Esophagus squamous epithelium (tissue), 5 donors: Measurements from ENCODE around the gene RARRES1. TPM values are rescaled to one million over a fixed set of nuclear protein-coding genes. Genes with fewer than 3 reads are reported as not detected.

ENCODE experiments used
- DNase-seq: peaks from one replicate; lab custom pipeline; 2025; lab: John Stamatoyannopoulos, UW
- H3K27ac ChIP-seq, 4 donors: fragments of 200-600 bp; sonication (generic); one replicate each; pipeline ENCODE4 v1.5.1; 2016 to 2019; ENCODE audit warnings: mild to moderate bottlenecking in 1 of 4
- H3K27me3 ChIP-seq, 4 donors: fragments of 200-600 bp; sonication (generic); 1 replicate in 3 of 4; 2 replicates in 1 of 4; pipeline versions ENCODE4 v1.5.1 to v1.6.0; 2017 to 2021; ENCODE audit warnings: antibody characterized with exemption in 1 of 4
- H3K36me3 ChIP-seq, 3 donors: fragments of 200-600 bp; sonication (generic); one replicate each; pipeline ENCODE4 v1.5.1; 2016 to 2019
- H3K4me1 ChIP-seq, 3 donors: fragments of 200-600 bp; sonication (generic); one replicate each; pipeline ENCODE4 v1.5.1; 2017 to 2019
- H3K4me3 ChIP-seq, 4 donors: fragments of 200-600 bp; sonication (generic); 1 replicate in 3 of 4; 2 replicates in 1 of 4; pipeline ENCODE4 v1.5.1; 2016 to 2019; ENCODE audit warnings: mild to moderate bottlenecking in 2 of 4, moderate library complexity in 1 of 4
- H3K9me3 ChIP-seq, 3 donors: fragments of 200-600 bp; sonication (generic); one replicate each; pipeline ENCODE4 v1.5.1; 2016 to 2019
- CTCF ChIP-seq, 6 experiments: fragments of 450-650 bp in 4 of 6; fragments of 200-600 bp in 2 of 6; sonication (generic) in 2 of 6; IDR thresholded peaks; one replicate each; pipeline ENCODE4 v1.5.1; 2016 to 2019; ENCODE audit warnings: antibody characterized with exemption in 6 of 6, mild to moderate bottlenecking in 4 of 6, moderate library complexity in 4 of 6
- POLR2A ChIP-seq, 4 donors: fragments of 450-650 bp; IDR thresholded peaks; one replicate each; pipeline ENCODE4 v1.6.1; 2017; ENCODE audit warnings: antibody characterized with exemption in 4 of 4, mild to moderate bottlenecking in 4 of 4, moderate library complexity in 3 of 4
- WGBS, 2 donors: methylation state at CpG; one replicate each; pipeline ENCODE4 v1.1.5; 2018; 5-methylcytosine and 5-hydroxymethylcytosine counted together
- intact Hi-C: fragments of 100-400 bp; cut with DNase I; formaldehyde crosslinking; loops from one replicate; pipeline ENCODE4 v1.15.0; 2022
- total RNA-seq, 4 donors: library from RNA; depleted of rRNA; stranded (reverse); fragments of >200 nt; gene quantifications; one replicate each; pipeline ENCODE4 v1.1.0, GENCODE V29; 2016
- donor health status: DM: yes; HTN: yes; CAD: no.

Gene RARRES1
- total RNA-seq, 4 donors from 2014 or later: 1.4 to 53.3 (median 6.4) TPM

- Histone ChIP-seq H3K27ac (peak overlapping the region in 1 of 4 donors; percentile 28), H3K4me1 (peaks cover 0 to 20% (median 0%) of the 10 kb centered on the region in 3 donors), H3K27me3 (no peaks in the 10 kb centered on the region), H3K4me3 (no peak overlapping the region), H3K9me3 (no peaks in the 10 kb centered on the region), H3K36me3 (no peaks in the 10 kb centered on the region)
- WGBS, 2 donors: 77 to 78% methylated on average over 3 of the region's 3 CpGs
- DNase-seq: no peak
- intact Hi-C loops: no loop called here
- TF ChIP-seq CTCF (IDR thresholded peaks at IDR 0.05): no peak
- no peak for TF ChIP-seq POLR2A (IDR thresholded peaks at IDR 0.05)
Measured at GRCh38 chr3:158777161-158777873, 45.1 kb upstream of the RARRES1 start.

DNA sequence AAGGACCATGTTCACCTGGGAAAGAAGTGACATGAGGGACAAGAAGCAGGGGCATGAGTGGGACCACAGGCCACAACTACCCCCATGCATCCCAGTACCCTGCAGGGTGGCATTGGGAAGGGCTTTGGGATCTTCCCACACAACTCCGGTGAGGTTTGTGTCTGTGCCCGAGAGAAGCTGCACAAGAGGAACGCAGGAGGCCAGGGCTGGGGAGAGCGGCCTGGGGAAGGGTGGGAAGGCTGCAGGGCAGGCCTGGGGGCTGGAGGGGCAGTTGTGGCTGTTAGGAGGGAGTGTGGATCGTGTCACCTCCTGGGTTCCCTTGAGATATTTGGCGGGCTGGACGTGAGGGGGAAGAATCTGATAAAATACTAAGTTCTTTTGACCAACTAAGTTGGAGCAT lies 44.3 kb upstream of the RARRES1 start:
- Histone ChIP-seq H3K4me3 (no peak overlapping the region), H3K27ac (peak overlapping the region in 1 of 4 donors; percentile 22), H3K4me1 (peaks cover 0 to 20% (median 0%) of the 10 kb centered on the region in 3 donors), H3K36me3 (no peaks in the 10 kb centered on the region), H3K9me3 (no peaks in the 10 kb centered on the region), H3K27me3 (no peaks in the 10 kb centered on the region)
- 83 to 93% methylated on average over 6 to 7 of the region's 7 CpGs for WGBS, 2 donors
- DNase-seq: no peak
- intact Hi-C loops: no loop called here
- no peak for TF ChIP-seq CTCF (IDR thresholded peaks at IDR 0.05)
- TF ChIP-seq POLR2A (IDR thresholded peaks at IDR 0.05): no peak

- peak overlapping the region in 2 of 4 donors; percentile 10 to 33 for H3K27ac ChIP-seq
- H3K27me3 ChIP-seq: no peaks in the 10 kb centered on the region
- no peak for DNase-seq
- no peak overlapping the region for H3K4me3 ChIP-seq
- WGBS, 2 donors: 80 to 94% methylated on average over 3 of the region's 3 CpGs
- peaks cover 0 to 25% (median 0%) of the 10 kb centered on the region in 3 donors for H3K4me1 ChIP-seq
- intact Hi-C loops: no loop called here
- no peaks in the 10 kb centered on the region for H3K36me3 ChIP-seq
- H3K9me3 ChIP-seq: no peaks in the 10 kb centered on the region
- no peak for TF ChIP-seq POLR2A (IDR thresholded peaks at IDR 0.05)
- TF ChIP-seq CTCF (IDR thresholded peaks at IDR 0.05): no peak
Measured at GRCh38 chr3:158775426-158776410, 43.5 kb upstream of the RARRES1 start.

GRCh38 chr3:158774965-158775364 lies 42.7 kb upstream of the RARRES1 start:
- Histone ChIP-seq H3K27me3 (no peaks in the 10 kb centered on the region), H3K4me3 (no peak overlapping the region), H3K9me3 (no peaks in the 10 kb centered on the region), H3K4me1 (peaks cover 0 to 33% (median 4%) of the 10 kb centered on the region in 3 donors), H3K36me3 (no peaks in the 10 kb centered on the region), H3K27ac (peak overlapping the region in 2 of 4 donors; percentile 10 to 43)
- intact Hi-C loops: no loop called here
- TF ChIP-seq CTCF (IDR thresholded peaks at IDR 0.05) (no peak), POLR2A (IDR thresholded peaks at IDR 0.05) (no peak)
- WGBS, 2 donors: 84 to 97% methylated on average over 2 of the region's 2 CpGs
- no peak for DNase-seq
